Right forelimb (tissue), 1 donor: ENCODE measurements around the gene CLINT1.
"Not testable (repeated sequence)": the region's sequence is repeated elsewhere in the genome, so short reads cannot be mapped to it uniquely, and the experiment has no call there.

Experiments
- DNase-seq: peaks from one replicate; pipeline ENCODE4 v3.0.0-alpha.2; 2018

Gene CLINT1

GRCh38 chr5:157862183-157862851 is 3.4 kb upstream of the CLINT1 start:
- no peak for DNase-seq

GRCh38 chr5:157860898-157861890 is 2.2 kb upstream of the CLINT1 start:
- DNase-seq, result no peak

DNA sequence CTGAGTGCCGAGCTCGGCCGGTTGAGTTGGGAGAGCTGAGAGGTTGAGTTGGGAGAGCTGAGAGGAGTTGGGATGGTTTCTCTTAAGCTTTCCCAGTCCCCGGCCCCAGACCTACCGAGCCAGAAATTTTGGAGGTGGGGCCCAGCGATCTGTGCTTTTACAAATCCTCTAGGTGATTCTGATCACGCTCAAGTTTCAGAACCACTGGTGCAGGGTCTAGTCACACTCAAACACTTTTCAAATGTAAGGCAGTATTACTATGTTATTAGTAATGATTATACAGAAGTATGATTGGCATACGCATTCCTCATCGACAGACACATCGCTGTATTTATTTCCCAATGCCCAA is 256 bp upstream of the CLINT1 start:
- DNase-seq, result no peak

DNA sequence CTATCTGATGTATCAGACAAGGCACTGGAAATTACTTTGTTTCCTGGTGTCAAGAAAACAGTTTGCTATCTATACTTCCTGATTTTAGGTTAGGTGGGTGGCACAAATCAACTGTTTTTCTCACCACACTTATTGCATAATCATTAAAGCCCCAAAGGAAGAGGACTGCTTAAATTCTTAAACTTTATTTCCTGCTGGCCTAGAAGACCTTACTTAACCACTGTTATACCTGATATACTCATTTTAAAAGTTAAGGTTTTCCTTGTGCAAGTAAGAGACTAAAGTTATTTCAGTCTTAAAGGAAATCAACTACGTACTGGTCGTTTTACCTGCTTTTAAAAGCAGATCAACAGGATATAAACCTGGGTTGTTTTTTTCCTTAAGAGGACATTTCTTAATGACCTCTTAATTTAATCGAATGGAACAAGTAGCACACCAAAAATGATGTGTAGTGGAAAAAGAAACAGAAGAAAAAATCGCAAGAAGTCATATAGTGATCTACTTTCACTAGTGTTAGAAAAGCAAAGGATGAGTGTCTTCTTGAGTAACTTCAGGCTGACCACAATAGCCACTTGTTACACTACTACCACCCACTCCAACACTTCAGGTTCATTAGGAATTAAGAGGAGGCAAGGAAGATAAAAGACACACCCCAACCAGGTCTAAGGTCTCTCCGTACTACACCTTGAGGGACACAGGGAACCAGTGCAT is 974 bp downstream of the CLINT1 start:
- no peak for DNase-seq

DNA sequence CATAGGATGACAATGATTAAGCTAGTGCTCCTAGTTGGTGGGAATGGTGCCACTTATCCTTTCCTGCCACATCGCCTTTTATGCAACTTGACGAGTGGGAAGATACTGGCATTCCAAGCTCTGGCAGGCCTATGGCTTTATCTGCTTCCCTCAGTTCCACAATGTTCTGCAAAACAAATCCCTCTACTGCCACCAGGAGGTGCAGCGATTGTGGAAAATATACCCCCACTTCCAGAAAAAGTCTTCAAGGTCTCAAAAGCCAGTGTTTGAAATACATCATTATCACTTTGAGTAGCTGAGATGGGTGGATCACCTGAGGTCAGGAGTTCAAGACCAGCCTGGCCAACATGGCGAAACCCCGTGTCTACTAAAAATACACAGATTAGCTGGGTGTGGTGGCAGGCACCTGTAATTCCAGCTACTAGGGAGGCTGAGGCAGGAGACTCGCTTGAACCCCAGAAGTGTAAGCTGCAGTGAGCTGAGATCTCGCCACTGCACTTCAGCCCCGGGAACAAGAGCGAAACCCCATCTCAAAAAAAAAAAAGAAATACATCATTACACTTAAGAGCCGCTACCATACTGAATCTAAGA is 3.4 kb downstream of the CLINT1 start:
- DNase-seq, result peak; percentile 56

- not testable (repeated sequence) for DNase-seq
Observed at GRCh38 chr5:157853365-157853764, 5.6 kb downstream of the CLINT1 start.

GRCh38 chr5:157845914-157846598 is 12.9 kb downstream of the CLINT1 start:
- no peak for DNase-seq

DNA sequence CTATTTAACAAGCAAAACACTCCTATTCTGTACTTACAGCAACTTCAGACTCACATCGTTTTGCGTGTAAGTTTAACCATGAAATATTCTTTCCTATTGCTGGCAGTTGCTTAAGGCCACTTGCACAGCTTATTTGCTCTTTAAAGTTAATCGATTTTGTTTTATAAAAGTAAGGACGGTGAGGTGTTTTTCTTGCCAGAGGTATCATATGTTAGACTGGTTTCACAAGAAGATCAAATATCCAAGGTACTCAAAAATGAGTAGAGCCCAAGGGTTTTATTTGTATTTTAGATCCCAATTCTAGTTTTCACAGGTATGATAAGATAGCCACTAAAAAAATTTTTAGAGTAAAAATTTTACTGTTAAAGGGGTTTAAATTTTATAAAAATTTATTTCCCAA is 16.2 kb downstream of the CLINT1 start:
- DNase-seq, result no peak

DNA sequence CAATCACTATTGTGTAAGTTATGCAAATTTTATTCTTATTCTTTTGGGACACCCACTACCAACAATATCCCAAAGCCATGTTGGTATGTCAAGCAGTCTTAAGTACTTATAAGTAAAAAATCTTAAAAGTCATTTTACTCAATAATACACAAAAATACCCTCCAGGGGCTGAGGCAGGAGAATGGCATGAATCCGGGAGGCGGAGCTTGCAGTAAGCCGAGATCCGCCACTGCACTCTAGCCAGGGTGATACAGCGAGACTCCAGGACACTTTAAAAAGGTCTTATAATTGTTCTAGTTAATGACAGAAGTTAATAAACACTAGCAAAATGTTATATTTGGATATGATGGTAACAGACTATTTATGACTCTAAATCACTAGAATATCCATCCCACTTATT is 16.8 kb downstream of the CLINT1 start:
- DNase-seq, result no peak

DNA sequence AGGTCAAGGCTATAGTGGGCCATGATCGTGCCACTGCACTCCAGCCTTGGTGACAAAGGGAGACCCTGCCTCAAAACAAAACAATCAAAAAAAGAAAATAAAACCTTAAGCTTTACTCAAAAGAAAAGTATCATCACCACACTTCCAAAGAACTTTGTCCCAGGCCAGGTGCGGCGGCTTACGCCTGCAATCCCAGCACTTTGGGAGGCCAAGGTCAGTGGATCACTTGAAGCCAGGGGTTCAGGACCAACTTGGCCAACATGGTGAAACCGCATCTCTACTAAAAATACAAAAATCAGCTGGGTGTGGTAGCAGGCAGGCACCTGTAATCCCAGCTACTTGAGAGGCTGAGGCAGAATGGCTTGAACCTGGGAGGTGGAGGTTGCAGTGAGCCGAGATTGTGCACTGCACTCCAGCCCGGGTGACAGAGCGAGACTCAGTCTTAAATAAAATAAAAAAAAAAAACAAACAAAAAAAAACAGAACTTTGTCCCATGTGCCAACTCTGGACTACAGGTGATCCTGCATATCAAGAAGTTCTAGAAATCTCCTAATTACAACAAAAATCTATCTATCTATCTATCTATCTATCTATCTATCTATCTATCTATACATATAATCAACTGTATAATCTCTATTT is 19.7 kb downstream of the CLINT1 start:
- no peak for DNase-seq

- no peak for DNase-seq
Observed at GRCh38 chr5:157836121-157836753, 22.7 kb downstream of the CLINT1 start.

GRCh38 chr5:157835041-157835440 is 23.9 kb downstream of the CLINT1 start:
- DNase-seq, result no peak

DNA sequence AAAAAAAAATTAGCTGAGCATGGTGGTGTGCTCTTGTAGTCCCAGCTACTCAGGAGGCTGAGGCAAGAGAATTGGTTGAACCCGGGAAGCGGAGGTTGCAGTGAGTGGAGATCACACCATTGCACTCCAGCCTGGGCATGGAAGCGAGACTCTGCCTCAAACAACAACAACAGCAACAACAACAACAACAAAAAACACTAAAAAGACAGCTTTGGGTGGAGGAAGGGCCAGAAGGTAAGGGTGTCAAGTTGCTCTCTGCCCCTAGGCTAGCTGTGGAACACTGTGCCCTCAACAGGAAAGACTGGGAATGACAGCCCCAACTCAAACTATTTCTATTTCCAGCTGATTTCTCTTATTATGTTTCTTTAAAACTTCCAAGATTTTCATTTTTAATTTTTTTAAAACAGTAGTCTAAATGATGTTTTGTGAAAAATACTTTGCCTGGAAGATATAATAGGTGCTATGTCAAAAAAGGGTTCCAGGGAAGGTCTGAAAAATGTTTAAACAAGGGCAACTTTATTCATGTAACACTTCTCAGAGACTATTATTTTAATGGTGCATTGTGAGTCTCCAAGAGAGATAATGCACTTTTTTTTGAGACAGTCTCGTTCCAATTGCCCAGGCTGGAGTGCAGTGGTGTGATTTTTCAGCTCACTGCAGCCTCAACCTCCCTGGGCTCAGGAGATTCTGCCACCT is 29.9 kb downstream of the CLINT1 start:
- no peak for DNase-seq

GRCh38 chr5:157828105-157828943 is 30.6 kb downstream of the CLINT1 start:
- no peak for DNase-seq

GRCh38 chr5:157827423-157827822 is 31.5 kb downstream of the CLINT1 start:
- DNase-seq, result no peak

- DNase-seq, result no peak
Observed at GRCh38 chr5:157823655-157824054, 35.3 kb downstream of the CLINT1 start.

DNA sequence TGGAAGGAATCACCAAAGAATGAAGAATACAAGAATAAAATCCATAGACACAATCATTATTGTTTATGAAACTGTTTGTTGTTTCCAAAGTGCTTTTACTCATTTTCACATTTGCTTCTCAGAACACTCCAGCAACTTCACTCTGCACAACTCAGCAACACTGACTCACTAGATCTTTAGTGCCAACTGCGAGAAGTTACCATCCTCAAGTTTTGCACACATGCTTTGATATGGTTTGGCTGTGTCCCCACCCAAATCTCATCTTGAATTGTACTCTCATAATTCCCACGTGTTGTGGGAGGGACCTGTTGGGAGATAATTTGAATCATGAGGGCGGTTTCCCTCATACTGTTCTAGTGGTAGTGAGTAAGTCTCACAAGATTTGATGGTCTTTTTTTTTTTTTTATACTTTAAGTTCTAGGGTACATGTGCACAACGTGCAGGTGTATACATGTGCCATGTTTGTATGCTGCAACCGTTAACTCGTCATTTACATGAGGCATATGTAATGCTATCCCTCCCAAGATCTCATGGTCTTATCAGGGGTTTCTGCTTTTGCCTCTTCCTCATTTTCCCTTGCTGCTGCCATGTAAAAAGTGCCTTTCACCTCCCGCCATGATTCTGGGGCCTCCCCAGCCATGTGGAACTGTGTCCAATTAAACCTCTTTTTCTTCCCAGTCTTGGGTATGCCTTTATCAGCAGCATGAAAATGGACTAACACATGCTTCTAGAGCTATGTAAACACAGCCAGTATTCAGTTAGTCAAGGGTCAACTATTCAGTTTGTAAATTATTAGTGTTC is 36.9 kb downstream of the CLINT1 start:
- DNase-seq, result no peak

DNA sequence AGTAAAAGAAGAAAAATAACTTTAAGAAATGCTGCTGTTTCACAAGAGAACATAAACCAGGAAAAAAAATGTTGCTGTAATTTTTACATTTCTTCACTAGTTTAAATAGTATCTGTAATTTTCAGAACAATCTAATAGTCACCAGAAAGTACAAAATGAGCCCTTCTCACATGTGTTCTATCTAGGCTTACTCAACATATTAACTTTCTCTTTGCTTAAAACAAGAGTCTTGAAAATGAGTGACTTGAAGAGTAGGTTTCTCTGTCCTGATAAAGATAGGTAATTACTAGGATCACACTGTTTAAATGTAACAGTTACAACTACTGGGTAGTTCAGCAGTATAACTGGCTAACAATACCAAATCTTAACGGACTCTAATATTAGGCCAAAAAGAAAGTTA is 37.5 kb downstream of the CLINT1 start:
- DNase-seq, result no peak
